Activated T-cell treated with anti-CD3 and anti-CD28 coated beads for 24 hours (primary cell): Measurements from ENCODE around the gene FMO3.

ENCODE experiments used
- DNase-seq: peaks from one replicate; pipeline ENCODE4 v3.0.0-alpha.2; 2020; ENCODE audit warnings: low read depth

The FMO3 gene

DNA sequence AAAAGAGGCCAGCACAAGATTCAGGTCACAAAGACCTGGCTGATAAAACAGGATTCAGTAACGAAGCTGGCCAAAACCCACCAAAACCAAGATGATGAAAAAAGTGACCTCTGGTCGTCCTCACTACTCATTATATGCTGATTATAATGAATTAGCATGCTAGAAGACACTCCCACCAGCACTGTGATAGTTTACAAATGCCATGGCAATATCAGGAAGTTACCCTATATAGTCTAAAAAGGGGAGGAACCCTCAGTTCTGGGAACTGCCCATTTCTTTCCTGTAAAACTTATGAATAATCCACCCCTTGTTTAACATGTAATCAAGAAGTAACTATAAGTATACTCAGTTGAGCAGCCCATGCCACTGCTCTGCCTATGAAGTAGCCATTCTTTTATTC is 68.4 kb downstream of the FMO3 start:
- DNase-seq: no peak

- DNase-seq: no peak
These were observed 69.5 kb downstream of the FMO3 start for GRCh38 chr1:171160211-171160610.

GRCh38 chr1:171160639-171161354 is 70.1 kb downstream of the FMO3 start:
- DNase-seq: no peak

- DNase-seq: no peak
These were observed 70.7 kb downstream of the FMO3 start for GRCh38 chr1:171161431-171161830.

- no peak for DNase-seq
These were observed 75.7 kb downstream of the FMO3 start for GRCh38 chr1:171166361-171166760.
